ENCODE data around the gene MYOM3.

Gene MYOM3

GRCh38 chr1:24138476-24139221 is 26.7 kb upstream of the MYOM3 start:
- DNase-seq: no peak

GRCh38 chr1:24136956-24137539 is 25.1 kb upstream of the MYOM3 start:
- DNase-seq: no peak

- no peak for DNase-seq
Measured at GRCh38 chr1:24134376-24134775, 22.4 kb upstream of the MYOM3 start.

GRCh38 chr1:24133819-24134218 is 21.9 kb upstream of the MYOM3 start:
- DNase-seq: no peak

- no peak for DNase-seq
Measured at GRCh38 chr1:24130385-24130784, 18.4 kb upstream of the MYOM3 start.

GRCh38 chr1:24127801-24128363 is 15.9 kb upstream of the MYOM3 start:
- DNase-seq: no peak

GRCh38 chr1:24127134-24127800 is 15.3 kb upstream of the MYOM3 start:
- DNase-seq: no peak

- DNase-seq: no peak
Measured at GRCh38 chr1:24126672-24127023, 14.7 kb upstream of the MYOM3 start.

- no peak for DNase-seq
Measured at GRCh38 chr1:24126018-24126671, 14.2 kb upstream of the MYOM3 start.

GRCh38 chr1:24125456-24125855 is 13.5 kb upstream of the MYOM3 start:
- no peak for DNase-seq

- no peak for DNase-seq
Measured at GRCh38 chr1:24124980-24125379, 13.0 kb upstream of the MYOM3 start.

GRCh38 chr1:24123611-24124010 is 11.7 kb upstream of the MYOM3 start:
- no peak for DNase-seq

- no peak for DNase-seq
Measured at GRCh38 chr1:24122776-24123175, 10.8 kb upstream of the MYOM3 start.

GRCh38 chr1:24121406-24121805 is 9.5 kb upstream of the MYOM3 start:
- no peak for DNase-seq

GRCh38 chr1:24120965-24121364 is 9.0 kb upstream of the MYOM3 start:
- no peak for DNase-seq

- no peak for DNase-seq
Measured at GRCh38 chr1:24119859-24120756, 8.2 kb upstream of the MYOM3 start.

- DNase-seq: no peak
Measured at GRCh38 chr1:24119489-24119858, 7.5 kb upstream of the MYOM3 start.

- DNase-seq: no peak
Measured at GRCh38 chr1:24118410-24119242, 6.7 kb upstream of the MYOM3 start.

- no peak for DNase-seq
Measured at GRCh38 chr1:24117722-24118409, 5.9 kb upstream of the MYOM3 start.

GRCh38 chr1:24117132-24117531 is 5.2 kb upstream of the MYOM3 start:
- DNase-seq: no peak

- no peak for DNase-seq
Measured at GRCh38 chr1:24114753-24115152, 2.8 kb upstream of the MYOM3 start.

Measured in CD4-positive, alpha-beta T cell treated with Interleukin-10 for 1 hour (primary cell).